ENCODE measurements around the gene GK. TPM values are rescaled to one million over a fixed set of nuclear protein-coding genes. Genes with fewer than 3 reads are reported as not detected.
"Not testable (repeated sequence)": the region's sequence is repeated elsewhere in the genome, so short reads cannot be mapped to it uniquely, and the experiment has no call there.

GK gene
- total and polyA plus RNA-seq, 8 donors: 7.1 to 65.9 (median 9.8) TPM

GRCh38 chrX:30622361-30622760 is 30.9 kb upstream of the GK start:
- no peak for TF ChIP-seq CTCF (IDR thresholded peaks at IDR 0.05)
- intact Hi-C loops (cut with DNase I): no loop called here
- Histone ChIP-seq H3K36me3 (no peaks in the 10 kb centered on the region), H3K27me3 (no peaks in the 10 kb centered on the region), H3K4me3 (no peak overlapping the region), H3K27ac (no peak overlapping the region), H3K9me3 (peaks cover 0 to 5% of the 10 kb centered on the region in 2 donors), H3K4me1 (no peaks in the 10 kb centered on the region)
- ATAC-seq: no peak
- no peak for DNase-seq

- ATAC-seq (peak; percentile 10), DNase-seq (no peak)
- Histone ChIP-seq H3K36me3 (no peaks in the 10 kb centered on the region), H3K4me3 (no peak overlapping the region), H3K27ac (no peak overlapping the region), H3K27me3 (no peaks in the 10 kb centered on the region), H3K9me3 (peaks cover 0 to 5% of the 10 kb centered on the region in 2 donors), H3K4me1 (no peaks in the 10 kb centered on the region)
- TF ChIP-seq CTCF (IDR thresholded peaks at IDR 0.05): no peak
- intact Hi-C loops (cut with DNase I): no loop called here
Measured at GRCh38 chrX:30626402-30626801, 26.8 kb upstream of the GK start.

GRCh38 chrX:30627818-30628652 is 25.2 kb upstream of the GK start:
- intact Hi-C loops (cut with DNase I): no loop called here
- H3K27me3 ChIP-seq: no peaks in the 10 kb centered on the region

GRCh38 chrX:30634070-30634469 is 19.2 kb upstream of the GK start:
- H3K27ac ChIP-seq; intact Hi-C loops (cut with DNase I); H3K36me3 ChIP-seq; H3K4me1 ChIP-seq; DNase-seq; ATAC-seq; H3K4me3 ChIP-seq; H3K27me3 ChIP-seq; H3K9me3 ChIP-seq: not testable (repeated sequence)

More at GRCh38 chrX:30627818-30628652, 25.2 kb upstream of the GK start:
- DNase-seq (peak in 1 of 4 donors; percentile 21), ATAC-seq (peak; percentile 83)
- no peak for TF ChIP-seq CTCF (IDR thresholded peaks at IDR 0.05)
- Histone ChIP-seq H3K9me3 (no peaks in the 10 kb centered on the region), H3K4me3 (no peak overlapping the region), H3K27ac (peak overlapping the region; percentile 8 to 35), H3K36me3 (no peaks in the 10 kb centered on the region), H3K4me1 (no peaks in the 10 kb centered on the region)

- Histone ChIP-seq H3K27ac (no peak overlapping the region), H3K4me1 (no peaks in the 10 kb centered on the region), H3K27me3 (no peaks in the 10 kb centered on the region), H3K9me3 (no peaks in the 10 kb centered on the region), H3K36me3 (no peaks in the 10 kb centered on the region), H3K4me3 (no peak overlapping the region)
- DNase-seq: no peak
- intact Hi-C loops (cut with DNase I): no loop called here
- ATAC-seq: peak; percentile 56
- peak in 1 of 2 donors; percentile 37 for TF ChIP-seq CTCF (IDR thresholded peaks at IDR 0.05)
Measured at GRCh38 chrX:30635630-30636029, 17.6 kb upstream of the GK start.
